Lung (tissue), 12 donors: ENCODE results near the gene TCEAL4. TPM values are rescaled to one million over a fixed set of nuclear protein-coding genes. Genes with fewer than 3 reads are reported as not detected.
A peak's percentile ranks its signal among the peaks of the same experiment; 100 is the strongest.

ENCODE experiments used
- ATAC-seq: fragments of 200-7000 bp; cut with Tn5 transposase; one replicate; pipeline ENCODE4 v1.9.1; 2020; ENCODE audit warnings: moderate number of reproducible peaks; ENCODE audit not compliant: insufficient read depth, low FRiP score
- DNase-seq, 3 donors: peaks; one replicate each; pipeline ENCODE4 v3.0.0-alpha.2; 2013 to 2017
- H3K27ac ChIP-seq, 2 donors: one replicate each; pipeline ENCODE4 v1.5.1; 2013; ENCODE audit warnings: mild to moderate bottlenecking in 2 of 2, moderate library complexity in 2 of 2, control low read depth in 1 of 2, inconsistent platforms in 1 of 2, low read depth in 1 of 2, low read length in 1 of 2
- H3K27me3 ChIP-seq, 3 donors: one replicate each; pipeline ENCODE4 v1.5.1; 2013; ENCODE audit warnings: low read length in 2 of 3; ENCODE audit not compliant: control insufficient read depth in 3 of 3, insufficient read depth in 3 of 3
- H3K36me3 ChIP-seq, 4 donors: one replicate each; pipeline ENCODE4 v1.5.1; 2013; ENCODE audit warnings: low read length in 4 of 4, mild to moderate bottlenecking in 1 of 4, moderate library complexity in 1 of 4; ENCODE audit not compliant: control insufficient read depth in 4 of 4, insufficient read depth in 4 of 4
- H3K4me1 ChIP-seq, 5 donors: one replicate each; pipeline ENCODE4 v1.5.1; 2013; ENCODE audit warnings: low read length in 5 of 5, mild to moderate bottlenecking in 2 of 5, moderate library complexity in 1 of 5; ENCODE audit not compliant: control insufficient read depth in 5 of 5, insufficient read depth in 5 of 5
- H3K4me3 ChIP-seq: one replicate; pipeline ENCODE4 v1.5.1; 2013; ENCODE audit warnings: mild to moderate bottlenecking, control low read depth, moderate library complexity
- H3K9ac ChIP-seq, 2 donors: one replicate each; pipeline ENCODE4 v1.5.1; 2013; ENCODE audit warnings: low read length in 2 of 2, control low read depth in 1 of 2; ENCODE audit not compliant: insufficient read depth in 1 of 2
- H3K9me3 ChIP-seq, 4 donors: one replicate each; pipeline ENCODE4 v1.5.1; 2013; ENCODE audit warnings: low read length in 3 of 4, mild to moderate bottlenecking in 1 of 4, moderate library complexity in 1 of 4; ENCODE audit not compliant: control insufficient read depth in 4 of 4, insufficient read depth in 3 of 4
- WGBS, 2 donors: extraction: QIAGEN DNeasy Blood & Tissue Kit; methylation state at CpG; one replicate each; pipeline ENCODE4 v1.1.7; 2013; 5-methylcytosine and 5-hydroxymethylcytosine counted together
- polyA plus RNA-seq, 2 donors: library from polyadenylated mRNA; stranded (reverse); fragments of 200-250 nt; gene quantifications; one replicate each; pipeline ENCODE4 v1.2.1, GENCODE V29; 2013
- total RNA-seq, 2 donors: library from RNA; depleted of rRNA in 1 of 2; stranded (reverse); fragments of >200 nt in 1 of 2; gene quantifications; one replicate each; pipeline ENCODE4 v1.2.1, GENCODE V29; 2014 to 2021
- TF ChIP-seq, protein P1 (sequence below): IDR thresholded peaks from 2 replicates; pipeline ENCODE4 v1.5.1; 2012; ENCODE audit warnings: mild to moderate bottlenecking; ENCODE audit errors: control extremely low read depth, extremely low read depth
- donor health status: control.
- donor health status: control.
- donor health status: Bipolar disorder and iron deficiency.
- donor health status: healthy.
- donor health status: DM: yes; HTN: yes; CAD: no.

TCEAL4 gene
- total and polyA plus RNA-seq, 4 donors: 35.6 to 214 (median 86.2) TPM

DNA sequence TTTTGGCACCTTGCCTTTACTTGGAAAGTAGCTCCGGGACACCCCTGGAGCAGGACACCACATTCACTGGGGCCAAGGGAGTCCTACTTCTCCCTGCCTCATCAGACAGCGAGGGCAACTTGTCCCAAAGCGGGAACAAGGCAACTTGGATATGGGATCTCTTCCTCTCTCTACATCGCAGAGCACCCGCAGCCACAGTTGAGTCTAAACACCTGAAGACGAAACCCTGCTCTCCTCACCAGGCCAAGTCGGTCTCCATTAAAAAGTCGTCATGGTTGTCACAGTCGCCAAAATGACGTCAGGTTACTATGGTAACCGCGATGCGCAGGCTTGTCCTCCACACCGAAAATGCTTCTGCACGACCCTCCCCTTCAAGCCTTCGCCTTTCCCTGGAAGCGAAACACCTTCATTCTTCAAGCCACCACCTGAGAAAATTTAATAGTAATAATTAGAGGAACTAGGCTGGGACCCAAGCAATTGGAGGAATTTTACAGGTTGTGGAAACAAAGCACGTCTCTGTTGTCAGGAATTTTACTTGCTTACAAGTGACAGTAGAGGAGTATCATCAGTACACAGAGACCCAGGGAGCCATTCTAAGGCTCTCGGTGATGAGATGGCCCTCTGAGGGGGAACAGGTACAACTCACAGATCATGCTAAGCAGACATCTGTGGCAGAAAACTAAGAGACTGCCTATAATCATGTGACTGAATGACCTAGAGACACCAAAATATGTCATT is 30.5 kb upstream of the TCEAL4 start:
- WGBS, 2 donors: 5 to 30% methylated on average over 19 of the region's 19 CpGs

GRCh38 chrX:103556963-103557612 is 28.2 kb upstream of the TCEAL4 start:
- no peaks in the 10 kb centered on the region for H3K36me3 ChIP-seq
- TF ChIP-seq, protein P1, sequence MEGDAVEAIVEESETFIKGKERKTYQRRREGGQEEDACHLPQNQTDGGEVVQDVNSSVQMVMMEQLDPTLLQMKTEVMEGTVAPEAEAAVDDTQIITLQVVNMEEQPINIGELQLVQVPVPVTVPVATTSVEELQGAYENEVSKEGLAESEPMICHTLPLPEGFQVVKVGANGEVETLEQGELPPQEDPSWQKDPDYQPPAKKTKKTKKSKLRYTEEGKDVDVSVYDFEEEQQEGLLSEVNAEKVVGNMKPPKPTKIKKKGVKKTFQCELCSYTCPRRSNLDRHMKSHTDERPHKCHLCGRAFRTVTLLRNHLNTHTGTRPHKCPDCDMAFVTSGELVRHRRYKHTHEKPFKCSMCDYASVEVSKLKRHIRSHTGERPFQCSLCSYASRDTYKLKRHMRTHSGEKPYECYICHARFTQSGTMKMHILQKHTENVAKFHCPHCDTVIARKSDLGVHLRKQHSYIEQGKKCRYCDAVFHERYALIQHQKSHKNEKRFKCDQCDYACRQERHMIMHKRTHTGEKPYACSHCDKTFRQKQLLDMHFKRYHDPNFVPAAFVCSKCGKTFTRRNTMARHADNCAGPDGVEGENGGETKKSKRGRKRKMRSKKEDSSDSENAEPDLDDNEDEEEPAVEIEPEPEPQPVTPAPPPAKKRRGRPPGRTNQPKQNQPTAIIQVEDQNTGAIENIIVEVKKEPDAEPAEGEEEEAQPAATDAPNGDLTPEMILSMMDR: no peak
- H3K27me3 ChIP-seq: peaks cover 0 to 27% (median 10%) of the 10 kb centered on the region in 3 donors
- 46 to 74% methylated on average over 2 of the region's 2 CpGs for WGBS, 2 donors
- no peaks in the 10 kb centered on the region for H3K9me3 ChIP-seq
- no peak overlapping the region for H3K9ac ChIP-seq
- no peak overlapping the region for H3K27ac ChIP-seq
- peaks cover 0 to 6% (median 2%) of the 10 kb centered on the region in 5 donors for H3K4me1 ChIP-seq
- no peak overlapping the region for H3K4me3 ChIP-seq
- DNase-seq: no peak
- no peak for ATAC-seq

More for the DNA sequence above, 30.5 kb upstream of the TCEAL4 start:
- TF ChIP-seq, protein P1: no peak
- Histone ChIP-seq H3K4me1 (peaks cover 0 to 6% (median 2%) of the 10 kb centered on the region in 5 donors), H3K36me3 (no peaks in the 10 kb centered on the region), H3K27ac (no peak overlapping the region), H3K27me3 (peaks cover 0 to 26% (median 10%) of the 10 kb centered on the region in 3 donors), H3K4me3 (no peak overlapping the region), H3K9ac (peak overlapping the region; percentile 76 to 77), H3K9me3 (no peaks in the 10 kb centered on the region)
- ATAC-seq: no peak
- peak; percentile 86 to 89 (median 87) for DNase-seq

DNA sequence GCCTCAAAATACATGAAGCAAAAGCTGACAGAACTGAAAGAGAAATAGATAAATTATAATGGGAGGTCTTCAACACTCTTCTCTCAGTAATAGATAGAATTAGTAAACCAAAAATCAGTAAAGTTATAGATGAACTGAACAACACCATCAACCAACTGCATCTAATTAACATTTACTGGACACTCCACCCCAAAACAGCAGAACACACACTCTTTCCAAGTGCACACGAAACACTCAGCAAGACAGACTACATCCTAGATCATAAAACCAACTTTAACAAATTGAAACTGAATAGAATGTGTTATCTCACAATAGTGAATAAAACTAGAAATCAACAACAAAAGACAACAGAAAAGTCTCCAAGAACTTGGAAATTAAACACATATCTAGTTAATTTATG is 25.1 kb upstream of the TCEAL4 start:
- Histone ChIP-seq H3K4me3 (no peak overlapping the region), H3K27me3 (peaks cover 0 to 33% (median 9%) of the 10 kb centered on the region in 3 donors), H3K9me3 (no peaks in the 10 kb centered on the region), H3K4me1 (peaks cover 0 to 2% (median 0%) of the 10 kb centered on the region in 5 donors), H3K27ac (no peak overlapping the region), H3K36me3 (no peaks in the 10 kb centered on the region), H3K9ac (no peak overlapping the region)
- DNase-seq (no peak), ATAC-seq (no peak)
- WGBS, 2 donors: 52 to 89% methylated on average over 1 of the region's 1 CpG
- TF ChIP-seq, protein P1: no peak
